Measurements from ENCODE around the gene FBXO7.

Gene FBXO7

DNA sequence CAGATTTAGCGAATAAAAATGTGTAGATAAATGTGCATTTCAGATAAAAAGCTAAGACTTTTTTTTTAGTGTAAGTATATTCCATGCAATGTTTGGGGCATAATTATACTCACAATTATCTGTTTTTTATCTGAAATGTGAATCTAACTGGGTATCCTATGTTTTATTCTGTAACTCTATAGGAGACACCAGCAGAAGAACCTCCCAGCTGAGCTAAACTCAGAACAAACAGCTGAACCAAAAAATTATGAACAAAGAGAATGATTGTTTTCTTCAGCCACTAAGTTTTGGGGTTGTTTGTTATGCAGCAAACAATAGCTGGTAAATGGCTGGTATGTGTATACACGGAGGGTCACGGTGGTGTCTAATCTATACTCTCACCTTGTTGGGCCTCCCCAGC is 42.9 kb downstream of the FBXO7 start:
- Histone ChIP-seq H3K27me3 (replicated peaks in 2 of 5; ENCODE audit: control insufficient read depth in 4 of 5, insufficient read depth in 5 of 5, low read length in 4 of 5) (no peaks in the 10 kb centered on the region), H3K36me3 (ENCODE audit: control insufficient read depth in 4 of 4, insufficient read depth in 4 of 4, low read length in 3 of 4) (peaks cover 0 to 3% (median 0%) of the 10 kb centered on the region in 4 experiments), H3K4me1 (ENCODE audit: control extremely low read depth in 1 of 4, control insufficient read depth in 4 of 4, insufficient read depth in 4 of 4, low read length in 3 of 4) (no peaks in the 10 kb centered on the region), H3K27ac (ENCODE audit: insufficient read depth in 1 of 2, low read depth in 1 of 2, low read length in 2 of 2, poor library complexity in 1 of 2, severe bottlenecking in 2 of 2) (no peak overlapping the region), H3K9me3 (ENCODE audit: control extremely low read depth in 1 of 5, control insufficient read depth in 4 of 5, insufficient read depth in 2 of 5, low read depth in 1 of 5, low read length in 4 of 5) (peaks cover 0 to 6% (median 0%) of the 10 kb centered on the region in 5 experiments), H3K4me3 (ENCODE audit: control insufficient read depth in 1 of 7, extremely low read depth in 1 of 7, insufficient read depth in 4 of 7, low read depth in 2 of 7, low read length in 6 of 7) (no peak overlapping the region)
- DNase-seq = no peak
- ChIA-PET POLR2A (no interaction called here), CTCF (interaction anchor here (0.9 to 4.3 kb wide), 2 partner anchors 12 to 25 kb away, joined by 3 to 25 read pairs; no protein-coding TSS in a partner anchor)
- WGBS (ENCODE audit: insufficient coverage) = 100% methylated on average over 1 of the region's 3 CpGs

DNA sequence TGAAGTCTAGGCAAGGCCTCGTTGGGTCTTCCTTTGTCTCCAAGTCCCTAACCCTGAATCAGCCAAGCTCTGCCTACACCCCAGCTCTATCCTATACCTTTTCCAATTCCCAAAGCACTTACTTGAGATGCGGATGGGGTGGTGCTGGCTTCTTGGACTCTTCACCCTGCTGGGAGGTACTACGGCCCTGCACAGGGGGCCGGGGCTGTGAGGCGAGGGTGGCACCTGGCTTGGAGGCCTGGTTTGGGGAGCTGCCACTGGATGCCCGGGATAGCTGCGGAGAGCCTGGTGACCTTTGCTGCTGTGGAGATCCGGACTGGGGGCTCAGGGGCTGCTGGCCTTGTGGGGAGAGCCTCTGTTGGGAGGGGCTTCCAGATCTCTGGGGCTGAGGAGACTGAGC is 43.3 kb downstream of the FBXO7 start:
- H3K9me3 ChIP-seq (ENCODE audit: control extremely low read depth in 1 of 5, control insufficient read depth in 4 of 5, insufficient read depth in 2 of 5, low read depth in 1 of 5, low read length in 4 of 5) = peaks cover 0 to 6% (median 0%) of the 10 kb centered on the region in 5 experiments
- no peak for DNase-seq
- no peaks in the 10 kb centered on the region for H3K27me3 ChIP-seq (replicated peaks in 2 of 5; ENCODE audit: control insufficient read depth in 4 of 5, insufficient read depth in 5 of 5, low read length in 4 of 5)
- H3K4me3 ChIP-seq (ENCODE audit: control insufficient read depth in 1 of 7, extremely low read depth in 1 of 7, insufficient read depth in 4 of 7, low read depth in 2 of 7, low read length in 6 of 7) = no peak overlapping the region
- no peaks in the 10 kb centered on the region for H3K4me1 ChIP-seq (ENCODE audit: control extremely low read depth in 1 of 4, control insufficient read depth in 4 of 4, insufficient read depth in 4 of 4, low read length in 3 of 4)
- no peak overlapping the region for H3K27ac ChIP-seq (ENCODE audit: insufficient read depth in 1 of 2, low read depth in 1 of 2, low read length in 2 of 2, poor library complexity in 1 of 2, severe bottlenecking in 2 of 2)
- ChIA-PET POLR2A (no interaction called here), CTCF (interaction anchor here (1.3 to 4.3 kb wide), 2 partner anchors 11 to 138 kb away, joined by 3 to 25 read pairs; no protein-coding TSS in a partner anchor)
- 100% methylated on average over 8 of the region's 8 CpGs for WGBS (ENCODE audit: insufficient coverage)
- H3K36me3 ChIP-seq (ENCODE audit: control insufficient read depth in 4 of 4, insufficient read depth in 4 of 4, low read length in 3 of 4) = peaks cover 0 to 3% (median 0%) of the 10 kb centered on the region in 4 experiments

DNA sequence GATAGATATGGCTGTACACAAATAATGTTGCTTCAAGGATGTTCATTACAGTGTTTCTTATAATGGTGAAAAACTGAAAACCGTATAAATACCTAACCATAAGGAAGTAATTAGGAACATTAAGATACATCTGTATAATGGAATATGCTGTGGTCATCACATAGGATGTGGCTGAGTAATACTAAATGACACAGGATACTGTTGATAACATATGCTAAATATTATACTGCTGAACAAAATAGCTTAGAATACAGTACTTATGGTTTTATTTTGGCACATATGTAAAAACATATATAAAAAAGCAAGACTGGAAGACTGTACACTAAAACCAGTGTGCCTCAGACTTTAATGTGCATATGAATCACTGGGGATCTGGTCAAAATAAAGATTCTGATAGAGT is 43.8 kb downstream of the FBXO7 start:
- no peaks in the 10 kb centered on the region for H3K27me3 ChIP-seq (replicated peaks in 2 of 5; ENCODE audit: control insufficient read depth in 4 of 5, insufficient read depth in 5 of 5, low read length in 4 of 5)
- DNase-seq = no peak
- H3K27ac ChIP-seq (ENCODE audit: insufficient read depth in 1 of 2, low read depth in 1 of 2, low read length in 2 of 2, poor library complexity in 1 of 2, severe bottlenecking in 2 of 2) = no peak overlapping the region
- no CpG with 5 or more reads among the region's 1 CpG for WGBS (ENCODE audit: insufficient coverage)
- H3K4me1 ChIP-seq (ENCODE audit: control extremely low read depth in 1 of 4, control insufficient read depth in 4 of 4, insufficient read depth in 4 of 4, low read length in 3 of 4) = no peaks in the 10 kb centered on the region
- CTCF ChIA-PET = interaction anchor here (1.3 to 4.3 kb wide), 2 partner anchors 11 to 137 kb away, joined by 3 to 25 read pairs; no protein-coding TSS in a partner anchor
- no peak overlapping the region for H3K4me3 ChIP-seq (ENCODE audit: control insufficient read depth in 1 of 7, extremely low read depth in 1 of 7, insufficient read depth in 4 of 7, low read depth in 2 of 7, low read length in 6 of 7)
- peaks cover 0 to 6% (median 0%) of the 10 kb centered on the region in 5 experiments for H3K9me3 ChIP-seq (ENCODE audit: control extremely low read depth in 1 of 5, control insufficient read depth in 4 of 5, insufficient read depth in 2 of 5, low read depth in 1 of 5, low read length in 4 of 5)
- POLR2A ChIA-PET = no interaction called here
- peaks cover 0 to 3% (median 0%) of the 10 kb centered on the region in 4 experiments for H3K36me3 ChIP-seq (ENCODE audit: control insufficient read depth in 4 of 4, insufficient read depth in 4 of 4, low read length in 3 of 4)

- Histone ChIP-seq H3K9me3 (ENCODE audit: control extremely low read depth in 1 of 5, control insufficient read depth in 4 of 5, insufficient read depth in 2 of 5, low read depth in 1 of 5, low read length in 4 of 5) (peaks cover 0 to 6% (median 0%) of the 10 kb centered on the region in 5 experiments), H3K27me3 (replicated peaks in 2 of 5; ENCODE audit: control insufficient read depth in 4 of 5, insufficient read depth in 5 of 5, low read length in 4 of 5) (no peaks in the 10 kb centered on the region), H3K27ac (ENCODE audit: insufficient read depth in 1 of 2, low read depth in 1 of 2, low read length in 2 of 2, poor library complexity in 1 of 2, severe bottlenecking in 2 of 2) (no peak overlapping the region), H3K36me3 (ENCODE audit: control insufficient read depth in 4 of 4, insufficient read depth in 4 of 4, low read length in 3 of 4) (peaks cover 0 to 3% (median 0%) of the 10 kb centered on the region in 4 experiments), H3K4me3 (ENCODE audit: control insufficient read depth in 1 of 7, extremely low read depth in 1 of 7, insufficient read depth in 4 of 7, low read depth in 2 of 7, low read length in 6 of 7) (no peak overlapping the region), H3K4me1 (ENCODE audit: control extremely low read depth in 1 of 4, control insufficient read depth in 4 of 4, insufficient read depth in 4 of 4, low read length in 3 of 4) (no peaks in the 10 kb centered on the region)
- CTCF ChIA-PET = interaction anchor here (0.7 to 4.3 kb wide), 3 partner anchors 11 to 137 kb away, joined by 3 to 25 read pairs (median 3); no protein-coding TSS in a partner anchor
- no peak for DNase-seq
- POLR2A ChIA-PET = no interaction called here
- 90% methylated on average over 2 of the region's 5 CpGs for WGBS (ENCODE audit: insufficient coverage)
Measured at GRCh38 chr22:32518848-32519247, 44.2 kb downstream of the FBXO7 start.

- 100% methylated on average over 4 of the region's 5 CpGs for WGBS (ENCODE audit: insufficient coverage)
- Histone ChIP-seq H3K4me1 (ENCODE audit: control extremely low read depth in 1 of 4, control insufficient read depth in 4 of 4, insufficient read depth in 4 of 4, low read length in 3 of 4) (no peaks in the 10 kb centered on the region), H3K9me3 (ENCODE audit: control extremely low read depth in 1 of 5, control insufficient read depth in 4 of 5, insufficient read depth in 2 of 5, low read depth in 1 of 5, low read length in 4 of 5) (peaks cover 0 to 6% (median 0%) of the 10 kb centered on the region in 5 experiments), H3K4me3 (ENCODE audit: control insufficient read depth in 1 of 7, extremely low read depth in 1 of 7, insufficient read depth in 4 of 7, low read depth in 2 of 7, low read length in 6 of 7) (no peak overlapping the region), H3K36me3 (ENCODE audit: control insufficient read depth in 4 of 4, insufficient read depth in 4 of 4, low read length in 3 of 4) (peaks cover 0 to 3% (median 0%) of the 10 kb centered on the region in 4 experiments), H3K27me3 (replicated peaks in 2 of 5; ENCODE audit: control insufficient read depth in 4 of 5, insufficient read depth in 5 of 5, low read length in 4 of 5) (no peaks in the 10 kb centered on the region), H3K27ac (ENCODE audit: insufficient read depth in 1 of 2, low read depth in 1 of 2, low read length in 2 of 2, poor library complexity in 1 of 2, severe bottlenecking in 2 of 2) (no peak overlapping the region)
- DNase-seq = no peak
- POLR2A ChIA-PET = interaction anchor here (0.7 kb wide), 1 partner anchor 109 kb away, joined by 9 read pairs; the partner anchor contains the start of gene RTCB
- CTCF ChIA-PET = interaction anchor here (1.3 to 4.3 kb wide), 2 partner anchors 9 to 140 kb away, joined by 5 to 25 read pairs; no protein-coding TSS in a partner anchor
Measured at GRCh38 chr22:32520612-32521011, 46.0 kb downstream of the FBXO7 start.

DNA sequence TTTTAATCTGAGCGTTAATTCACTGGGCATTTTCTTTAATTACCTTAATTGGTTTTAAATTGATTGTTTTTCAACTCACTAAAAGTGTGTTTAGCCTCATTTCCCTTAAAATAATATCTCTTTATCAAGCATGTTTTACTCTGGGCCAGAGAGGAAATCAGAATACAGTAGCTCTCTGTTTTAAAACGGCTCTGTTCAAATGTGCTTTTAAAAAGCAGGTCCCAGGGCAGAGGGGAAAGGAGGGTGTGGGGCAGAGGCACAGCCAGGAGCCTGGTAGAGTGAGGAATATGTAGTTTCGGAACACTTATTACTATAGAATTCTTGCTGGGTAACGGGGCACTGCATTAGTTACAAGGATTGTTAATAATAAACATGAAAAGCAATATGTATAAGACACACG is 47.6 kb downstream of the FBXO7 start:
- Histone ChIP-seq H3K27me3 (replicated peaks in 2 of 5; ENCODE audit: control insufficient read depth in 4 of 5, insufficient read depth in 5 of 5, low read length in 4 of 5) (no peaks in the 10 kb centered on the region), H3K27ac (ENCODE audit: insufficient read depth in 1 of 2, low read depth in 1 of 2, low read length in 2 of 2, poor library complexity in 1 of 2, severe bottlenecking in 2 of 2) (no peak overlapping the region), H3K9me3 (ENCODE audit: control extremely low read depth in 1 of 5, control insufficient read depth in 4 of 5, insufficient read depth in 2 of 5, low read depth in 1 of 5, low read length in 4 of 5) (peaks cover 0 to 6% (median 0%) of the 10 kb centered on the region in 5 experiments), H3K4me3 (ENCODE audit: control insufficient read depth in 1 of 7, extremely low read depth in 1 of 7, insufficient read depth in 4 of 7, low read depth in 2 of 7, low read length in 6 of 7) (no peak overlapping the region), H3K4me1 (ENCODE audit: control extremely low read depth in 1 of 4, control insufficient read depth in 4 of 4, insufficient read depth in 4 of 4, low read length in 3 of 4) (no peaks in the 10 kb centered on the region), H3K36me3 (ENCODE audit: control insufficient read depth in 4 of 4, insufficient read depth in 4 of 4, low read length in 3 of 4) (peaks cover 0 to 3% (median 0%) of the 10 kb centered on the region in 4 experiments)
- POLR2A ChIA-PET = no interaction called here
- DNase-seq = no peak
- CTCF ChIA-PET = interaction anchor here (0.9 kb wide), 1 partner anchor 18 kb away, joined by 3 read pairs; no protein-coding TSS in a partner anchor
- WGBS (ENCODE audit: insufficient coverage) = 50% methylated on average over 1 of the region's 5 CpGs

- Histone ChIP-seq H3K4me1 (ENCODE audit: control extremely low read depth in 1 of 4, control insufficient read depth in 4 of 4, insufficient read depth in 4 of 4, low read length in 3 of 4) (peaks cover 0 to 4% (median 3%) of the 10 kb centered on the region in 4 experiments), H3K36me3 (ENCODE audit: control insufficient read depth in 4 of 4, insufficient read depth in 4 of 4, low read length in 3 of 4) (no peaks in the 10 kb centered on the region), H3K27ac (ENCODE audit: insufficient read depth in 1 of 2, low read depth in 1 of 2, low read length in 2 of 2, poor library complexity in 1 of 2, severe bottlenecking in 2 of 2) (no peak overlapping the region), H3K9me3 (ENCODE audit: control extremely low read depth in 1 of 5, control insufficient read depth in 4 of 5, insufficient read depth in 2 of 5, low read depth in 1 of 5, low read length in 4 of 5) (no peaks in the 10 kb centered on the region), H3K27me3 (replicated peaks in 2 of 5; ENCODE audit: control insufficient read depth in 4 of 5, insufficient read depth in 5 of 5, low read length in 4 of 5) (no peaks in the 10 kb centered on the region), H3K4me3 (ENCODE audit: control insufficient read depth in 1 of 7, extremely low read depth in 1 of 7, insufficient read depth in 4 of 7, low read depth in 2 of 7, low read length in 6 of 7) (no peak overlapping the region)
- ChIA-PET POLR2A (no interaction called here), CTCF (interaction anchor here (1.1 to 8.1 kb wide), 10 partner anchors 9 to 472 kb away, joined by 3 to 93 read pairs (median 8); no protein-coding TSS in a partner anchor)
- no peak for DNase-seq
- 100% methylated on average over 4 of the region's 5 CpGs for whole genome bisulfite sequencing (ENCODE audit: insufficient coverage)
Measured at GRCh38 chr22:32527756-32528155, 53.1 kb downstream of the FBXO7 start.

Data from common myeloid progenitor, CD34-positive (primary cell).